GM12864 (cell line): ENCODE data around the gene SLC6A3.

Experiments used
- DNase-seq: peaks from one replicate; pipeline ENCODE4 v3.0.0-alpha.2; 2011; ENCODE audit warnings: low read depth
- H3K4me3 ChIP-seq: 2 replicates; pipeline ENCODE4 v1.5.1; 2011; ENCODE audit warnings: mild to moderate bottlenecking, low read depth, low read length, control low read depth
- CTCF ChIP-seq: IDR thresholded peaks from 2 replicates; pipeline ENCODE4 v1.5.1; 2011; ENCODE audit warnings: low read depth, mild to moderate bottlenecking, moderate library complexity, low read length, control low read depth, inconsistent platforms; ENCODE audit errors: missing control alignments

The SLC6A3 gene

GRCh38 chr5:1394881-1395860, 50.1 kb downstream of the SLC6A3 start:
- DNase-seq, result no peak
- no peak for TF ChIP-seq CTCF
- no peak overlapping the region for H3K4me3 ChIP-seq

GRCh38 chr5:1393571-1394501, 51.4 kb downstream of the SLC6A3 start:
- H3K4me3 ChIP-seq, result no peak overlapping the region
- DNase-seq, result no peak
- TF ChIP-seq CTCF, result no peak

GRCh38 chr5:1392801-1393565, 52.3 kb downstream of the SLC6A3 start:
- no peak for DNase-seq
- H3K4me3 ChIP-seq, result no peak overlapping the region
- no peak for TF ChIP-seq CTCF

- no peak for DNase-seq
- no peak overlapping the region for H3K4me3 ChIP-seq
- no peak for TF ChIP-seq CTCF
Observed at GRCh38 chr5:1392261-1392660, 53.0 kb downstream of the SLC6A3 start.

GRCh38 chr5:1391691-1392090, 53.5 kb downstream of the SLC6A3 start:
- TF ChIP-seq CTCF, result no peak
- H3K4me3 ChIP-seq, result no peak overlapping the region
- DNase-seq, result no peak

- no peak for TF ChIP-seq CTCF
- no peak for DNase-seq
Observed at GRCh38 chr5:1390861-1391600, 54.2 kb downstream of the SLC6A3 start.

More at GRCh38 chr5:1390861-1391600, 54.2 kb downstream of the SLC6A3 start:
- no peak overlapping the region for H3K4me3 ChIP-seq
